ENCODE data around the gene SAT2.
"Not testable (repeated sequence)": the region's sequence is repeated elsewhere in the genome, so short reads cannot be mapped to it uniquely, and the experiment has no call there.

Gene SAT2

GRCh38 chr17:7627250-7628121 is at the start of gene SAT2:
TSS of gene SAT2 (minus strand) at chr17:7627821. CDS start at chr17:7627635, 186 bp downstream.
- peak; percentile 55 to 69 for DNase-seq (ENCODE audit: low read depth in 2 of 2)

DNA sequence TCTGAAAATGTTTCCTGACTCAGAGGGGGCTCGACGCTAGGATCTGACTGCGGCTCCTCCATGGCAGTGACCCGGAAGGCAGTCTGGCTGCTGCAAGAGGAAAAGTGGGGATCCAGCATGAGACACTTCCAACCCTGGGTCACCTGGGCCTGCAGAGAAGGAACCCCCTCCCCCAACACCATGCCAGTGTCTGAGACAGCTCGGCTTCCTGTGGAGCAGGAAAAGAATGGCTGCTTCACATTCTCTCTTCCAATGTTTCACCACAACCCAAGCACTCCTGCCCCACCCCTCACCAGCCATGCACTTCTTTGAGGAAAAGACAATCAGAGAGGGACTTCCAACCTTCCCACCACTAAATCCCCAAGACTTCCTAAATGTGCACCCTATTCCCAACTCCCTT is 48.9 kb upstream of the SAT2 start:
- DNase-seq (ENCODE audit: low read depth in 2 of 2), result no peak

GRCh38 chr17:7674934-7675333 is 47.3 kb upstream of the SAT2 start:
- no peak for DNase-seq (ENCODE audit: low read depth in 2 of 2)

GRCh38 chr17:7673239-7673638 is 45.6 kb upstream of the SAT2 start:
- DNase-seq (ENCODE audit: low read depth in 2 of 2), result no peak

- no peak for DNase-seq (ENCODE audit: low read depth in 2 of 2)
These were observed 40.9 kb upstream of the SAT2 start for GRCh38 chr17:7668482-7668881.

GRCh38 chr17:7667656-7668406 is 40.2 kb upstream of the SAT2 start:
- DNase-seq (ENCODE audit: low read depth in 2 of 2), result no peak

DNA sequence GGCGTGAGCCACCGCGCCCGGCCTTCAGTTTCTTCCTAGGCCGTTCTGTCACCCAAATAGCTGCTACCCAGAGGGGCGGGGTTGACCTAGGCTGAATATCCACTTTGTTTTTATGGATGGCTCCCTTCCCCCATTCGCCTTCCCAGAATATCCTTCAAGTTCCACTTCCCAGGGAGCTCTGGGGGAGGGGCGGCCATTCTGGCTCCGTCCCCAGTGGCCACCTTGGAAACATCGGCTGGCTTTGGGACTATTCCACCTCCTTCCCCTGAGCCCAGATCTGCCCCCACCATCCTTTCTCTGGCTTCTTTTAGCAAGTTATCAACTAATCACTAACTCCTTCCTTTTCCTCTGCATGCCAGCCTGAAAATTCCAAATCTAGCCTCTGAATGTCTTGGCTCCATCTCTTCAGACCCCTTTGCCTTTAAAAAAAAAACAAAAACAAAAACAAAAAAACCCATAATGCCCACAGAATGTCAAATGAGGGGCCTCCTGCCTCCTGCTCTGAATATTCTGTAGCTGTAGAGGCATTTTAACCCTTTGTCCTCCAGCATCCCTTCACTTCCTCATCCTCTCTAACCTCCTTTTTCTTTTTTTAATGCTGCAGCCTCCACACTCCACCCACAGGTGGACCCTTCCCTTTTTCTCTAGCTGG is 29.5 kb upstream of the SAT2 start:
- no peak for DNase-seq (ENCODE audit: low read depth in 2 of 2)

- DNase-seq (ENCODE audit: low read depth in 2 of 2), result no peak
These were observed 27.9 kb upstream of the SAT2 start for GRCh38 chr17:7655541-7655840.

- no peak for DNase-seq (ENCODE audit: low read depth in 2 of 2)
These were observed 27.4 kb upstream of the SAT2 start for GRCh38 chr17:7654832-7655540.

- no peak for DNase-seq (ENCODE audit: low read depth in 2 of 2)
These were observed 25.1 kb upstream of the SAT2 start for GRCh38 chr17:7652388-7653356.

GRCh38 chr17:7651665-7652387 is 24.2 kb upstream of the SAT2 start:
- DNase-seq (ENCODE audit: low read depth in 2 of 2), result no peak

- DNase-seq (ENCODE audit: low read depth in 2 of 2), result no peak
These were observed 23.6 kb upstream of the SAT2 start for GRCh38 chr17:7651097-7651664.

GRCh38 chr17:7650509-7651096 is 23.0 kb upstream of the SAT2 start, which contains the start of gene ATP1B2:
TSS of gene ATP1B2 (plus strand) at chr17:7650926. CDS start at chr17:7651519, 593 bp downstream.
- peak; percentile 29 to 47 for DNase-seq (ENCODE audit: low read depth in 2 of 2)

DNA sequence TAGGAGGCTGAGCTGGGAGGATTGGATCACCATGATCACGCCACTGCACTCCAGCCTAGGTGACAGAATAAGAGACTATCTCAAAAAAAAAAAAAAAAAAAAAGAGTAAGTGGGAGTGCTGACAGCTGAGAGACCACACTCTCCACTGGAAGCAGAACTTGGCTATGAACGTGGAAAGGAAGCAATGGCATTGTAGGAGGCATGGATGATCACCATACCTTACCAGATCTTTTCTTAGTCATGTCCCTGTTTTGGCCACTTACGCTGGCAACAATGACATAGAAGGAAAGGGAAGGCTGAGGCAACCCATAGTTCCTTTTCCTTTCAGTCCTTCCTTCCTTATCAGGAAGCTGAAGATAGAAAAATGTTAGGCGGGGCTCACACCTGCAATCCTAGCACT is 19.4 kb upstream of the SAT2 start:
- DNase-seq (ENCODE audit: low read depth in 2 of 2), result no peak

DNA sequence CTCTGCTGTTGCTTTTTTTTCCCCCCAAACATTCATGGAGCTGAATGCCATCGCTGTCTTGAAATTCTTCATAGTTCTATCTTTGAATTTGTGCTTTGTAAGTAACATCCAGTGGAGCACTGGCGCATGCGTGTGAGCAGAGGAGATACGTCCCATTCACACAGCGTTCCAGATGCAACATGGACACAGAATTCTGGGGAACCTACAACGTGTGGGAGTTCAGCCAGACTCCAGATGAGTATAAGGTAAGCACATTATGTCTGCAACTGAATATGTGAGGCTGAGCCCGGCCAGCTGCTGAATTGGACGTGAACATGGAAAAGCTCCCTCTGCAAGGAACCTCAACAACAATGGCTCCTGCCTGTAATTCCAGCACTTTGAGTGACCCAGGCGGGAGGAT is 18.8 kb upstream of the SAT2 start:
- no peak for DNase-seq (ENCODE audit: low read depth in 2 of 2)

DNA sequence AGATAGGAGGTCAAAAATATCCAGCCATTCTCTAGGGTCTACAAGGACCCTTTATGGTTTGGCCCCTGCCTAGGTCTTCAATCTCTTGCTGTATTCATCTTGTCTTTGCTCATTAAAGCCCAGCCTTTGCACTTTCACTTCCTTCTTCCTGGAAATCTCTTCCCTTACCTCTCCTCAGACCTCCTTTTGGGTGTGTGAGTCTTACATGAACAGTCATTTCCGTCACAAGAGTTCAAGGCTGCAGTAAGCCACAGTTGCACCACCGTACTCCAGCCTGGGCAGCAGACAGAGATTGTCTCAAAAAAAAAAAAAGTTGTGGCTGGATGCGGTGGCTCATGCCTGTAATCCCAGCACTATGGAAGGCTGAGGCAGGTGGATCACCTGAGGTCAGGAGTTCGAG is 17.2 kb upstream of the SAT2 start:
- no peak for DNase-seq (ENCODE audit: low read depth in 2 of 2)

GRCh38 chr17:7641635-7642034 is 14.0 kb upstream of the SAT2 start:
- DNase-seq (ENCODE audit: low read depth in 2 of 2), result not testable (repeated sequence)

DNA sequence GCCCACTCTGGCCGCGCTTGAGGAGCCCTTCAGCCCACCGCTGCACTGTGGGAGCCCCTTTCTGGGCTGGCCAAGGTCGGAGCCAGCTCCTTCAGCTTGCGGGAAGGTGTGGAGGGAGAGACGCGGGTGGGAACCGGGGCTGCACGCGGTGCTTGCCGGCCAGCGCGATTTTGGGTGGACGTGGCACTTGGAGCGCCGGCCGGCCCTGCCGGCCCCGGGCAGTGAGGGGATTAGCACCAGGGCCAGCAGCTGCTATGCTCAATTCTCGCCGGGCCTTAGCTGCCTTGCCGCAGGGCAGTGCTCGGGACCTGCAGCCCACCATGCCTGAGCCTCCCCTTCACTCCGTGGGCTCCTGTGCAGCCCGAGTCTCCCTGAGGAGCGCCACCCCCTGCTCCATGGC is 13.2 kb upstream of the SAT2 start:
- no peak for DNase-seq (ENCODE audit: low read depth in 2 of 2)

- DNase-seq (ENCODE audit: low read depth in 2 of 2), result no peak
These were observed 8.5 kb upstream of the SAT2 start for GRCh38 chr17:7636163-7636562.
